ENCODE results near the gene KLK2.

Gene KLK2

GRCh38 chr19:50873056-50873455 is at the start of gene KLK2:
Gene KLK2 (plus strand): TSS chr19:50873439. CDS start chr19:50873474, 35 bp downstream.
- DNase-seq: no peak

GRCh38 chr19:50826492-50827240 is 46.6 kb upstream of the KLK2 start:
- no peak for DNase-seq

GRCh38 chr19:50827476-50827875 is 45.8 kb upstream of the KLK2 start:
- no peak for DNase-seq

- no peak for DNase-seq
These were observed 43.4 kb upstream of the KLK2 start for GRCh38 chr19:50829801-50830200.

GRCh38 chr19:50830266-50831025 is 42.8 kb upstream of the KLK2 start:
- no peak for DNase-seq

GRCh38 chr19:50831026-50831396 is 42.2 kb upstream of the KLK2 start:
- no peak for DNase-seq

- no peak for DNase-seq
These were observed 40.6 kb upstream of the KLK2 start for GRCh38 chr19:50832666-50833065.

GRCh38 chr19:50833117-50833801 is 40.0 kb upstream of the KLK2 start, which contains the start of gene KLK15:
Gene KLK15 (minus strand): TSS chr19:50833574. CDS start chr19:50831492, 2,082 bp downstream.
- no peak for DNase-seq

GRCh38 chr19:50833802-50834167 is 39.5 kb upstream of the KLK2 start:
- no peak for DNase-seq

- peak; percentile 78 for DNase-seq
These were observed 38.0 kb upstream of the KLK2 start for GRCh38 chr19:50835103-50835784.

GRCh38 chr19:50835785-50836542 is 37.3 kb upstream of the KLK2 start:
- DNase-seq: peak; percentile 96

GRCh38 chr19:50836543-50837195 is 36.6 kb upstream of the KLK2 start:
- DNase-seq: peak; percentile 71

GRCh38 chr19:50837300-50837699 is 35.9 kb upstream of the KLK2 start:
- peak; percentile 93 for DNase-seq

GRCh38 chr19:50838239-50838638 is 35.0 kb upstream of the KLK2 start:
- peak; percentile 47 for DNase-seq

GRCh38 chr19:50839712-50840655 is 33.3 kb upstream of the KLK2 start:
- DNase-seq: no peak

- DNase-seq: no peak
These were observed 31.1 kb upstream of the KLK2 start for GRCh38 chr19:50842130-50842529.

GRCh38 chr19:50843205-50843604 is 30.0 kb upstream of the KLK2 start:
- DNase-seq: no peak

GRCh38 chr19:50843701-50844221 is 29.5 kb upstream of the KLK2 start:
- no peak for DNase-seq

GRCh38 chr19:50844296-50844935 is 28.8 kb upstream of the KLK2 start:
- DNase-seq: peak; percentile 17

- no peak for DNase-seq
These were observed 22.5 kb upstream of the KLK2 start for GRCh38 chr19:50850738-50851137.

All from DMS53 (cell line).